Prostate gland (tissue), 2 donors: ENCODE data around the gene OTUD4. TPM values are rescaled to one million over a fixed set of nuclear protein-coding genes. Genes with fewer than 3 reads are reported as not detected.
"Not testable (repeated sequence)": the region's sequence is repeated elsewhere in the genome, so short reads cannot be mapped to it uniquely, and the experiment has no call there.

Experiments used
- DNase-seq: peaks from one replicate; pipeline ENCODE4 v3.0.0-alpha.2; 2019; ENCODE audit warnings: low spot score
- H3K27ac ChIP-seq, 2 donors: fragments of 200-600 bp; sonication (generic); 2 replicates each; pipeline ENCODE4 v1.5.1; 2017 to 2019
- H3K27me3 ChIP-seq: fragments of 200-600 bp; sonication (generic); replicated peaks from 2 replicates; pipeline ENCODE4 v1.5.1; 2019; ENCODE audit not compliant: insufficient read depth
- H3K36me3 ChIP-seq, 2 donors: fragments of 200-600 bp; sonication (generic); 1 replicate in 1 of 2; 2 replicates in 1 of 2; pipeline versions ENCODE4 v1.5.1 to v1.8.1; 2017 to 2019
- H3K4me1 ChIP-seq: fragments of 200-600 bp; sonication (generic); replicated peaks from 2 replicates; pipeline ENCODE4 v1.5.1; 2019
- H3K4me3 ChIP-seq, 2 donors: fragments of 200-600 bp; sonication (generic); 2 replicates each; pipeline ENCODE4 v1.5.1; 2017 to 2019
- H3K9me3 ChIP-seq: fragments of 200-600 bp; sonication (generic); 2 replicates; pipeline ENCODE4 v1.5.1; 2017
- CTCF ChIP-seq, 4 experiments: fragments of 200-600 bp in 2 of 4; fragments of 450-650 bp in 2 of 4; sonication (generic) in 2 of 4; IDR thresholded peaks; 1 replicate in 3 of 4; 2 replicates in 1 of 4; pipeline ENCODE4 v1.5.1; 2016 to 2019; ENCODE audit warnings: antibody characterized with exemption in 4 of 4, mild to moderate bottlenecking in 2 of 4, moderate library complexity in 2 of 4
- POLR2A ChIP-seq: fragments of 450-650 bp; IDR thresholded peaks from one replicate; pipeline ENCODE4 v1.6.1; 2016; ENCODE audit warnings: antibody characterized with exemption, mild to moderate bottlenecking
- POLR2AphosphoS5 ChIP-seq: sonication (generic); formaldehyde crosslinking; IDR thresholded peaks from one replicate; pipeline ENCODE4 v1.6.1; 2017; ENCODE audit warnings: antibody characterized with exemption
- whole genome bisulfite sequencing: methylation state at CpG from one replicate; pipeline ENCODE4 v1.1.5; 2018; 5-methylcytosine and 5-hydroxymethylcytosine counted together
- intact Hi-C: fragments of 100-400 bp; cut with DNase I; formaldehyde crosslinking; loops from one replicate; pipeline ENCODE4 v1.14.2; 2022
- total RNA-seq, 2 donors: library from RNA; depleted of rRNA; stranded (reverse); fragments of >200 nt; gene quantifications; one replicate each; pipeline ENCODE4 v1.1.0, GENCODE V29; 2016

The OTUD4 gene
- total RNA-seq, 2 donors from 2014 or later = 22.2 to 43.2 TPM

- H3K9me3 ChIP-seq = no peaks in the 10 kb centered on the region
- H3K27me3 ChIP-seq = no peaks in the 10 kb centered on the region
- no peak overlapping the region for H3K4me3 ChIP-seq
- H3K27ac ChIP-seq = no peak overlapping the region
- H3K4me1 ChIP-seq = no peaks in the 10 kb centered on the region
- DNase-seq = no peak
- 85% methylated on average over 1 of the region's 1 CpG for WGBS
- H3K36me3 ChIP-seq = no peaks in the 10 kb centered on the region
- TF ChIP-seq CTCF (IDR thresholded peaks at IDR 0.05) (peak in 2 of 4 experiments; percentile 13 to 17), POLR2AphosphoS5 (no peak)
- intact Hi-C loops = loop anchor here (10.0 kb wide), 1 partner anchor 460 kb away; the partner anchor contains the start of gene MMAA
These were observed 25.8 kb downstream of the OTUD4 start for GRCh38 chr4:145154573-145154972.

GRCh38 chr4:145153904-145154298 lies 26.5 kb downstream of the OTUD4 start:
- Histone ChIP-seq H3K4me3 (no peak overlapping the region), H3K36me3 (no peaks in the 10 kb centered on the region), H3K9me3 (no peaks in the 10 kb centered on the region), H3K4me1 (no peaks in the 10 kb centered on the region), H3K27ac (no peak overlapping the region), H3K27me3 (no peaks in the 10 kb centered on the region)
- no peak for DNase-seq
- TF ChIP-seq POLR2A (no peak), CTCF (IDR thresholded peaks at IDR 0.05) (no peak), POLR2AphosphoS5 (no peak)
- 29% methylated on average over 1 of the region's 1 CpG for WGBS
- intact Hi-C loops = loop anchor here (10.0 kb wide), 1 partner anchor 461 kb away; the partner anchor contains the start of gene MMAA

GRCh38 chr4:145153181-145153903 lies 27.0 kb downstream of the OTUD4 start:
- TF ChIP-seq CTCF (IDR thresholded peaks at IDR 0.05) (no peak), POLR2AphosphoS5 (no peak), POLR2A (no peak)
- Histone ChIP-seq H3K4me1 (no peaks in the 10 kb centered on the region), H3K27ac (no peak overlapping the region), H3K4me3 (no peak overlapping the region), H3K9me3 (no peaks in the 10 kb centered on the region), H3K36me3 (no peaks in the 10 kb centered on the region), H3K27me3 (no peaks in the 10 kb centered on the region)
- intact Hi-C loops = loop anchor here (10.0 kb wide), 1 partner anchor 461 kb away; the partner anchor contains the start of gene MMAA
- 55% methylated on average over 2 of the region's 2 CpGs for WGBS
- no peak for DNase-seq

GRCh38 chr4:145148980-145149379 lies 31.4 kb downstream of the OTUD4 start:
- H3K27ac ChIP-seq = no peak overlapping the region
- no peak for DNase-seq
- peaks cover 0 to 5% of the 10 kb centered on the region in 2 donors for H3K36me3 ChIP-seq
- no peaks in the 10 kb centered on the region for H3K9me3 ChIP-seq
- H3K4me1 ChIP-seq = no peaks in the 10 kb centered on the region
- TF ChIP-seq CTCF (IDR thresholded peaks at IDR 0.05) (no peak), POLR2A (no peak), POLR2AphosphoS5 (no peak)
- H3K27me3 ChIP-seq = no peaks in the 10 kb centered on the region
- WGBS = 98% methylated on average over 3 of the region's 3 CpGs
- intact Hi-C loops = no loop called here
- no peak overlapping the region for H3K4me3 ChIP-seq

- H3K27me3 ChIP-seq, H3K4me1 ChIP-seq, intact Hi-C loops, DNase-seq, H3K27ac ChIP-seq, H3K4me3 ChIP-seq, H3K9me3 ChIP-seq, H3K36me3 ChIP-seq: not testable (repeated sequence)
- 20% methylated on average over 1 of the region's 1 CpG for WGBS
These were observed 44.2 kb downstream of the OTUD4 start for GRCh38 chr4:145136219-145136618.
